Measurements from ENCODE around the gene ADCY2.

The ADCY2 gene

DNA sequence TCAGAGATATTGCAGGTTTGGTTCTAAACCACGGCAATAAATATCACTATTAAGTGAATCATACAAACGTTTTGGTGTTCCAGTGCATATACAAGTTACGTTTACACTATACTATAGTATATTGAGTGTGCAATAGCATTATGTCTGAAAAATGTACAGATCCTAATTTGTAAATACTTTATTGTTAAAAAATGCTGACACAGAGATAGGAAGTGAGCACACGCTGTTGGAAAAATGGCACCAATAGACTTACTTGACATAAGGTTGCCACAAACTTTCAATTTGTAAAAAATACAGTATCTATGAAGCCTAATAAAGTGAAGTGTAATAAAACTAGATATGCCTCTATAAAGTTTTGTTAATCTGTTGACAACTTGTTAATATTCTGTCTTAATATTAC is 439.0 kb downstream of the ADCY2 start:
- DNase-seq (ENCODE audit: low read depth) = no peak

DNA sequence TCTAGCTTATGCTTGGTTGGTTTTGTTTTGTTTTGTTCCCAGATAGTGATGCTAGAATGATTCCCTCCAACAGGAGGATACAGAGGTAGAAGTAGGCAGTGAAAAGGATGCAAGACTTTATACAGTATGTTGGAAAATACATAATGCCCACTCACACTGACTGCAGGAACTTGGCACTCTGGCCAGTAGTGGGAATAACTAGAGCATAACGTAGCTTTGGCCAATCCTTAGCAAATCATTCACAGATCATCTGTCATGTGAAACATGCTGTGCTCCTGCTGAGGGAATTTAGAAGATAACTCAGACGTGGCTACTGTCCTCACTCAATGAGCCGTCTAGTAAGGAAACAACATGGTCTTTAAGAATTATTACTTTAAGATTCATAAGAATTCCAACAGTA is 441.5 kb downstream of the ADCY2 start:
- DNase-seq (ENCODE audit: low read depth) = no peak

DNA sequence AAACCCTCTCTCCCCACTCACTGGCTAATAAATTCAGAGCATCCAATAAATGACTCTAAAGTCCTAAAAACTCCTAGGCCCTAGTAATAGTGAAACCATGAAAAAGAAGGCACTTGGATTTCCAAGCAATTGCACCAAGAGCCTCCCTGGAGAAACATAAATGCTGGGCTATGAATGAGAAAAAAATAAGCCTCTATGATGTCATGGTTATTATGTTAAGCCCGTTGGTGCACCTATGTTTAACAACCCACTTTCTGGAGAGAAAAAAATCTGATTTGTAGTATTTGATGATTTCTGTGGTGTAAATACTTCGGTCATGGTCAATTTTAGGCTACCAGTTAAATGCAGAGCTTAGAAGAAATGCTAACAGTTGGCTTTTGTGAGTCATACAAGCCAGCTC is 446.6 kb downstream of the ADCY2 start:
- DNase-seq (ENCODE audit: low read depth) = no peak

DNA sequence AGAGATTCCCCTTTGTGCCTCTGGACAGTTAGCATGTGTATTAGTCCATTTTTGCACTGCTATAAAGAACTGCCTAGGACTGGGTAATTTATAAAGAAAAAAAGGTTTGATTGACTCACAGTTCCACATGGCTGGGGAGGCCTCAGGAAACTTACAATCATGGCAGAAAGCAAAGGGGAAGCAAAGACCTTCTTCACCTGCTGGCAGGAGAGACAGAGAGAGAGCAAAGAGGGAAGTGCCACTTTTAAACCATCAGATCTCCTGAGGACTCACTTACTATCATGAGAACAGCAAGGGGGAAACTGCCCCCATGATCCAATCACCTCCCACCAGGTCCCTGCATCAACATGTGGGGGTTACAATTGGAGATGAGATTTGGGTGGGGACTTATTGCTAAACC is 449.0 kb downstream of the ADCY2 start:
- DNase-seq (ENCODE audit: low read depth) = no peak

DNA sequence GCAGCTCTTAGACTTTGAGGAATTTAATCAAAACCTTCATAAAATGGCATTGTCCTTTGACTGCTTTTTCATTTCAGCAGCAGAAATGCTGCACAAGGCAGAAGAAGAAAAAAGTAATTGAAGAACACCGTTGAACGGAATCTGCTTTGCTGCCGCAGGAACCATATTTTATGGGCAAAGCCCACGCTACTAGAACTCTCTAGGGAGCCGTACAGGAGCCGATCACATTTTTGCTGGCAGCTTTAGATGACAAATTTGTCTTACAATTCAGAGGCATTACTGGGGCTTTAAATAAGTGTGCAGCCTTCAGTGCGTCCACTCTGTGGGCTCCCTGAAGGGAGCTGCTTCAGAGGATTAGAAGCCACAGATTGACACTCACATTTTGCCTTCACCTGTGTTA is 449.6 kb downstream of the ADCY2 start:
- no peak for DNase-seq (ENCODE audit: low read depth)

DNA sequence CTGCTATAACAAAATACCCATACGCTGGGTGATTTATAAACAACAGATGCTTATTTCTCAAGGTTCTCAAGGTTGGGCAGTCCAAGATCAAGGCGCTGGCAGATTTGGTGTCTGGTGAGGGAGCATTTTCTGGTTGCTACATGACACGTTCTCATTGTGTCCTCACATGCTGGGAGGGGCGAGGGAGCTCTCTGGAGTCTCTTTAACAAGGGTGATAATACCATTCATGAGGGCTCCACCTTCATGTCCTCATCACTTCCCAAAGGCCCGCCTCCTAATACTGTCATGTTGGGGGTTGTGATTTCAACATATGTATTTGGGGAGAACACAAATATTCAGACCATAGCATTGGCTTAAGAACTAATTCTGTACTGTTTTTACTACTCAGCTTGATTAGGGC is 450.4 kb downstream of the ADCY2 start:
- no peak for DNase-seq (ENCODE audit: low read depth)

DNA sequence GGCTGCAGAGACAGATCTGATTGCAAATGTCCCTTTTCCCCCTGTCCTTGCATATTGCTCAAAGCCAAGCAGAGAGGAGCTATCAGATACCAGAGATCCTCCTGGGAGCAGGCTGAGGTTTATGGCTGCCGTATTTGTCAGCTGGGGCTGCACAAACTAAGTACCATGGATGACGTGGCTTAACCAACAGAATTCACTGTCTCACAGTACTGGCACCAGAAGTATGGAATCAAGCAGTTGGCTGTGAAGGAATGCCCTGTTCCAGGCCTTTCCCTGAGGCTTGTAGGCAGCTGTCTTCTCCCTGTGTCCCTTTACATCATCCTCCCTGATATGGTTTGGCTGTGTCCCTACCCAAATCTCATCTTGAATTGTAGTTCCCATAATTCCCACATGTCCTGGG is 452.4 kb downstream of the ADCY2 start:
- no peak for DNase-seq (ENCODE audit: low read depth)

DNA sequence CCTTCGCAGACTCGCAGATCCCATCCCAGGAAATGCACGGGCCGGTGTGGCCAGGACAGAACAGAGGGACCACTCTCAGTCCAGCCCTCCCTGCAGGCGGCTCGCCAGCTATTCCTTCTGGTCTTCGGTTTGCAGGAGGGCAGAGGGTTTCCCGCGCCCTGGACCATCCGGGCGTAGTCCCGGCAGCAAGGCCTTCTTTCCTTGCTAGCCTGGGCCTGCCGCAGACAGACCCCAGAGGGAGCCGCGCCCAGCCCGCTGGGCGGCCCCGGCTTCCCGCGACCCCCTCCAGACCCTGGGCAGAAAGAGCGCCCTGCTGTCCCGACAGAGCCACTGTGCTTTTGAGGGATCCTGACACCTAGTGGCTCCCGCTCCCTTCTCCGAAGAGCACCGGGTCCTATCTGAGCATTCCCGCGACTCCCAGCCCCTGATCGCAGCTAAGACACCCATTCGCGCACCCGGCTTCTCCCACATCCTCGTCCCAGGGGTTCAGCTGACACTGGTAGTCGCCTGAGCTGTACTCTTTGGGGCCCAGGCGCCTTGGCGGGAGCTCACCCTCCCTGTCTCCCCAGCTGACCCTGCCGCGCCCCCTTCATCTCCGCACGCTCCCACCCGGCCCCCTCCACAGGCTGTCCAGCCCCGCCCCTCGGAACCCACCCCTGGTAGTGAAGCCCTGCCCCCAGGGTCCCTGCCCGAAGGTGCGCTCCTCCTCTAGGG is 453.9 kb downstream of the ADCY2 start:
- no peak for DNase-seq (ENCODE audit: low read depth)

DNA sequence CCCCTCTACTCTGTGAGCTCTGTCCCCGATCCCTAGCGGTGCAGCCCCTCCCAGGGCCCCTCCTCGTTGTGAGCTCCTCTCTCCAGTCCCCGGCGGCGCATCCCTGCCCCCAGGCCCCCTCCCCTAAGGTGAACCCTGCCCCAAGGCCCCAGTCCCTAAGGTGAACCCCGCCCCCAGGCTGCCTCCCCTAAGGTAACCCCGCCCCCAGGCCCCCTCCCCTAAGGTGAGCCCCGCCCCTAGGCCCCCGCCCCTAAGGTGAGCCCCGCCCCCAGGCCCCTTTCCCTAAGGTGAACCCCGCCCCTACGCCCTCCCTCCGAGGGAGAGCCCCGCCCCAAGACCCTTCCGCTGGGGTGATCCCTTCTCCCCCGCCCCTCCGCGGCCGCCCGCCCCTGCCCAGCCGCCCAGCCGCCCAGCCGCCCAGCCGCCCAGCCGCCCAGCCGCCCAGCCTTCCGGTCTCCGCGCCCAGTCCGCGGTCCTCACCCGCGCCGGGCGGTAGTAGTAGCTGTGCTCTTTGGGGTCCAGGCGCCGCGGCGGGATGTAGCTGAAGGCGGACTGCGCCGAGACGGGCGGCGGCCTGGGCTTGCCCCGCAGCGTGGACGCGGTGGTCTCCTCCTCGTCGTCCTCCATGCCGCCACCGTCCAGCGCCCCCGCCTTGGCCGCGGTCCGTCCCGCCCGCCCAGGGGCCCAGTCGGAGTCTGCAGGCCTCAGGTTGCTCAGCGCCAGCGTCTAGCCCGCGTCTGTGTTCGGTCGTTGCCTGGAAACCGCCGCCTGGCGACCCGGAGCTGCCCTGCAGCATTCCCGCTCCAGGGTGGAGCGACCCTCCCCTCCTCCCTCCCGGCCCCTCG is 454.7 kb downstream of the ADCY2 start, which contains the start of gene CFAP90:
Gene CFAP90, minus strand, starts transcription at position 739 of the 845 bp plus-strand sequence. Its CDS starts 112 bp downstream, at position 627.
- no peak for DNase-seq (ENCODE audit: low read depth)

DNA sequence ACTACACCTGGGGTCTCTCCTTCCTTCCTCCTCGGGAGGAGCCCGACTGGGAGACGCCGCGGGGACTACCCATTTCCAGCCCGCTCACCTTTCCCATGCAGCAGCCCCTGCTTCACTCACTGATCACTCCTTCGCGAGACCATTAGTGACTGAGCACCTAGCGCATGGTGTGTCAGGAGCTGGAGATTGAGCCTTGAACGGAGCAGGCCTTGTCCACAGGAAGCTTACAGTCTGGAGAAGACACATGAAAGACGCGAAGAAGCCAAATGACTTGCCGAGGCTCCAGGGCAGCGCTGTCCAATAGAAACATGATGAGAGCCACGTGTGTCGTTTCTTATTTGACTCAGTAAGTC is 455.3 kb downstream of the ADCY2 start:
- DNase-seq (ENCODE audit: low read depth) = no peak

DNA sequence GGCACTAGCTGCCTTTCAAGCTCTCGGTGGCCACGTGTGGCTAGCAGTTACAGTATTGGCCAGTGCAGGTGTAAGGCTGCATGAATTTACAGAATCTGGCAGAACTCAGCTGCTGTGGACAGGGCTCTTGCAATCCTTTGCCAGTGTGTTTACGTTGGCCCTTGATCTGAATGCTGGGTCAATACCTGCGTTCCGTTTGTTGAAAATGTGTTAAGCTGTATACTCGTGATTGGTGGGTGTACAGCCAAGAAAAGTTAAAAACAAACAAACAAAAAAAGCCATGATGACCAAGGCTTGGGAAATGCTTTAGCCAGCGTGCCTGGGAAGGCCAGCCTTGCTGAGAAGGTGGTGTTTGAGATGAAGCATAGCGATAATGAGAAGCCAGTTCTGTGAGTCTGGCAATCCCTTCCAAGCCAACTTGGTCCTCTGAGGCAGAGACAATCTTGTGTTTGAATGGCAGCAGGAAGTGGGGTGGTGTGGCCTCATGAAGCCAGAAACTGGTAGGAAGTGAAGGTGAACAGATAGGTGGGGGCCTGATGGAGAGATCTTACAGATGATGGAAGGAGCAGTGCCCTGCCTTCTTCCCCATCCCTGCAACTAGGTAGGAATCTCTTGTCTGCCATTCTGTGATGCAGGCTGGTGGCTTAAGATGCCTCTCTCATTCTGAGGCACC is 455.8 kb downstream of the ADCY2 start:
- no peak for DNase-seq (ENCODE audit: low read depth)

DNA sequence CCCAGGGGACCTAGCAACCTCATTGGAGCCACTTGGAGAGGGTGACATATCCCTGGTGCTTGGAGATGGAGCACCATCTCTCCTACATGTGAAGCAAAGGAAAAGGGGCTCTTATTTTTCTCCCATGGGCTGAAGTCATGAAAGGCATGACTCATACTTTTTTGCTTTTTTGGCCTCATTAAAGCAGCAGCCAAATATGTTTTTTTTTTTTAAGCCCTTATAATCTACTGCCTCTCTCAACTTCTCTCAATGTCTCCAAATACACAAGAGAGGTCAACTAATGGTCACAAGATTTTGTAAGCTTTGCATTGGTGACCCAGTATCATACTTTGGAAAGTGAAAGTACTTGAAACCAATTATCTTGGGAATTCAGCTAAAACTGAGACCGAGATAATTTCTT is 456.6 kb downstream of the ADCY2 start:
- DNase-seq (ENCODE audit: low read depth) = no peak

DNA sequence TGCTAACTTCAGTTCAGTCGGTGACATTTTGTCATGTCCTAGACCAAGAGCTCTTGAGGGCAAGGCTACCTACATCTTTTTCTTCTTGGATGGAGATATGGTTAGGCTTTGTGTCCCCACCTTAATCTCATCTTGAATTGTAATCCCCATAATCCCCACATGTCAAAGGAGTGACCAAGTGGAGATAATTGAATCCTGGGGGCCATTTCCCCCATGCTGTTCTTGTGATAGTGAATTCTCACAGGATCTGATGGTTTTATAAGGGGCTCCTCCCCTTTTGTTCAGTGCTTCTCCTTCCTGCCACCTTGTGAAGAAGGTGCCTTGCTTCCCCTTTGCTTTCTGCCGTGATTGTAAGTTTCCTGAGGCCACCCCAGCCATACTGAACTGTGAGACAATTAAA is 457.1 kb downstream of the ADCY2 start:
- DNase-seq (ENCODE audit: low read depth) = no peak

DNA sequence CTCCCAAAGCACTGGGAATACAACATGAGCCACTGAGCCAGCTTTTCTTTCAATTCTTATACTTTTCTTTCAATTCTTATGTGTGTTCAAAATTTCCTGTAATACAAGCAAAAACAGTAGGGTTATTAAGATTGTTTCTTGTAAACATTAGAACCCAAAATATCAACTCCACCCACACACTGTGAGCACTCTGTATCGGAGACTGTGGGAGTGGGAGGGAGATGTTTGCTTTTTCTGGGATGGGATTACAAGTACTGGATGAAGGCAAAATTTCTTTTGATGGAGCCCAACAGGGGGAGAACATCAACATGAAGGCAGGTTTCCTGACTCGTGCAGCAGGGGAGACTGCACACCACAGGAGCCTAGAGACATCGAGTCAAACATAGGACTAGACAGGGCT is 459.7 kb downstream of the ADCY2 start:
- DNase-seq (ENCODE audit: low read depth) = no peak

DNA sequence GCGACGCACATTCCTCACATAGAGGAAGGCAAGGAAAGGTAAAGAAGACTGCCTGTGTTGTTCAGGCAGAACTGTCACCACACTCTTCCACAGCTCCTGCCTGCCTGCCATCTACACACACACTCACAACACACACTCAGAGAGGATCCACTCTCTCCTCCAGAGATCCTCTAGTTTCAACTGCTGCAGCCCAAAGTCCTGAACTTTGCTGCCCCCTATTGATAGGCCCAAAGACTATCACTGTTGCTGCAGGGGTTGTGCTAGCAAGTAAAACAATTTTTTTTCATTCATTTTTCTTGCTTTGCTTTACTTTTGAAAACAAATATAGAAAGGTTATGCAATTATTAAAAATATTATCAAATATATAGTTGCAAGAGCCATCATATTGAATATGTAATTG is 460.9 kb downstream of the ADCY2 start:
- DNase-seq (ENCODE audit: low read depth) = no peak

DNA sequence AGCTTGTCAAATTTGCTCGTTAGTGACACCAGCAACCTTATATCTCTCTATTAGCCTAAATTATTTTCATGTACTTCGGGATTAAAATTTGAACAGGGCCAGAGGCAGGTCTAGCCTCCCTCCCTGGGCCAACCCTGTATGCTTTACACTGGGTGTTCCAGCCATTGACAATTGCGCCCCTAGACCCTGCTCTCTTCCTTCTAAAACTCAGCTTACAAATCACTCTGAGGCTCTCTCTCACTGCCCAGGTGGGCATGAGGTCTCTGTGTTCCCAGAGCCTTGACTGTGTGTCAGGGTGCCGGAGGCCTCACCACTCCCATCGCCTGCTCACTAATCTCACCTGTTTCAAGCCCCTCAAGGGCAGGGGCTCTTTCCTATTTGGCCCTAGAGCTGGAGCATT is 461.4 kb downstream of the ADCY2 start:
- DNase-seq (ENCODE audit: low read depth) = no peak

DNA sequence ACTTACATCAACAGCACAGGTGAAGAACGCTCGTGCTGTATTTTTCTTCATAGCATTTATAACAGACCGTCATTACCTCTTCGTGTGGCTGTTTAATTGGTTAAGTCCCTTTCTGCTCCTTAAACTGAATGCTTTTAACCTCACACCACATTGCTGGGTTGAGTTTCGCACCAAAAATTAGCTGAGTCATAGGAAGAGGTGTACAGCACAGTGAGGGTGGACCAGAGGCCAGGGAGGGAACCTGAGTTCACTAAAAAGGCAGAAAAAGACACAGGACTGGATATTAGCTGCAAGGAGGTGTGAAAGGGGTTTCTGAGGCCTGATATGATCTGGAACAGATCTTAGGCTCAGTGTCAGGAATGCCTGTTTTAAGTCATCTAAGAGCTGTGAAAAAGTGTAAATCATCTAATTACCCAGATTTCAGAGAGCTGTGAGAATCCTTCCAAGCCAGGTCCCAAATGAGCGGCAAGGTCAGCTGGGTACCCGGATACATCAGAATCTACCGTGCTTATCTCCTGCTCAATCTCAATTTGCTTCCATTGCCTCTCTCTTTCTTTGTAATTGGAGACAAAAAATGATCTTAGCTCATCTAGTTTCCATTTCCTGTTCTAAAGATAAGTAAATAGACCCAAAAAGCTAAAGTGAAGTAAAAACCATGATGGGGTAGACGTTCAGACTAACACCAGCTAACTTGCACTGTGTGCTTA is 462.1 kb downstream of the ADCY2 start:
- no peak for DNase-seq (ENCODE audit: low read depth)

DNA sequence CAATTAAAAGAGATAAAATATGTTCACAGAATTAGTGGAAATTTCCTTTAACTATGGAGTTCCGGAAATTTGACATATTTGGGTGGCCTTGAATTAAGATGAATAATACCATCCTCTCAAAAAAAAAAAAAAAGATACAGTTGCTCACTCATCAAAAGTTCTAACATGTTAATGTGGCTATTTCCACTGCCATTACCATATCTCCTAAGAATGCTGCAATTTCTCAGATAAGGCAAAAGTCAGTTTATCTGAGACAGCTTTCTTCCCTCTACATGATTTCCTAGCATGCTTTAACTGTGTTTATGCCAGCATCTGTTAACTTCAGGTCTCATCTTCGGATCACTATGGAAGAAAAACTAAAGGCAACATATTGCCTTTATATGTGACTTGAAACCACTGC is 470.3 kb downstream of the ADCY2 start:
- no peak for DNase-seq (ENCODE audit: low read depth)

DNA sequence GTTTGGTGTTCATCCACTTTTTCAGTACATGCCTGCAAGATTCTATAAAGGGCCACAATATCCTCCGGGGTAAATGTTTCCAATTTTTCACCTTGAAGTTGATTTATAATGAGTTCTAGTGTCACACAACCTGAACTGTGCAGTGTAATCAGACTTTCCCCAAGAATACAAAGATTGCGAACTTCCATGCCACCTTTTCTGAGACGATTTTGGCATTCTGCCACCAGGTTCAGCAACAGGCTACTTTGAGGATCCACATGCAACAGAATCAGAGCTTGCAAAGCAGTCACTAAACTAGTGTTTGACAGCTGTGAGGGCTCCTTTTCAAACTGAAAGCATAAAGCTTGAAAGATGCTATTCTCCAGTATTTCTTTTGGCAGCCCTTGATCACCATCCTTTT is 471.3 kb downstream of the ADCY2 start:
- no peak for DNase-seq (ENCODE audit: low read depth)

DNA sequence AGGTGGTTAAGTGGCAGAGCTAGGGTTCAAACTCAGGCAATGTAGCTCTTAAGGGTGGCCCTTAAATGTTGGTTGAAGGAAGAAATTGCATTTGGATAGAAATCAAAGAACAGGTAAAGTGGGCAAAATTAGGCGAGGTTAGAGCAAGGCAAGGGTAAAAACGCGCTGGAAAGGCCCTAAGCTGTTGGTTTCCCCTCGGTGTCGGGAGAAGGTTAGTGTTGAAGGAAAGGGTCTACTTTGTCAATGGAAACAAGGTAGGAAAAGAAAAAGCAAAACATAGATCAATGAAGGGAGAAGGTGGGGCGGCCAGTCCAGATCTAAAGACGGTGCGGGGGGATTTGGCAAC is 472.5 kb downstream of the ADCY2 start:
- no peak for DNase-seq (ENCODE audit: low read depth)

DNA sequence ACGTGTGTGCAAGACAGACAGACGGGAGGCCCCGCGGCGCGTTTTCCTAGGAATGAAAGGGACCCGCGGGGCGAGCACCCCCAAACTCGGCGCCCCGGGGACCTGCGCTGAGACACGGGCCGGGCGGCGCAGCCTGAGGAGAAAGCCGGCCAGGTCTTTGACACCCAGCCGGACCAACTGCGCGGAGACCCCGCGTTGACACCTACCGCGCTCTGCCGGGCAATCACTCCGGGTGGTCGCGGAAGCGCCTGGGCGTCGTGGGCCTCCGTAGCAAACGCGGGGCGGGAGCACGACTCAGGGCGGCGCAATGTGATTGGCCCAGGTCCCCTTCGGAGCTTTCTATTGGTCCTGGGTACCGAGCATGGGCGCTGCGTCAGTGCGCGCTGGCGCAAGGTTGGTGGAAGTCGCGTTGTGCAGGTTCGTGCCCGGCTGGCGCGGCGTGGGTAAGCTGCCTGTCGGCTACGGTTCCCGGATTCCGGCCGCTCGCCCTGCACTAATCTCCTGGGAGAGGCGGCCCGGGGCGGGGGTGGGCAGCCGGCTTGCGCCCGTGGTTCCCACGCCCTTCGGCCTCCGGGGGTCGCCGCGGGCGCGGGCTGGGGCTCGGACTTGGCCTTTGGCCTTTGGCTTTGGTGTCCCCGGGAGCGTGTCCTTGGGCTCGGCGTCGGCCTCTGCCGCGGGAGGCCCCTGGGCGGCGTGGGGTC is 473.0 kb downstream of the ADCY2 start, which contains the start of the genes FASTKD3 and MTRR:
Gene FASTKD3, minus strand, starts transcription at position 259 of the 701 bp plus-strand sequence. CDS start 948 bp downstream, outside the sequence.
Gene MTRR, plus strand, starts transcription at position 376 of the 701 bp plus-strand sequence. CDS start 1,647 bp downstream, outside the sequence.
- DNase-seq (ENCODE audit: low read depth) = peak; percentile 85
